Uterus (tissue), 4 donors: ENCODE measurements around the gene DPYSL5. TPM values are rescaled to one million over a fixed set of nuclear protein-coding genes. Genes with fewer than 3 reads are reported as not detected.

Experiments
- DNase-seq, 2 donors: peaks; one replicate each; pipeline ENCODE4 v3.0.0-alpha.2; 2019 to 2020
- H3K27ac ChIP-seq, 2 donors: fragments of 200-600 bp; sonication (generic); 1 replicate in 1 of 2; 2 replicates in 1 of 2; pipeline ENCODE4 v1.5.1; 2016 to 2018
- H3K27me3 ChIP-seq, 2 donors: fragments of 200-600 bp; sonication (generic); one replicate each; pipeline ENCODE4 v1.5.1; 2018 to 2019; ENCODE audit warnings: control low read depth in 1 of 2
- H3K36me3 ChIP-seq, 2 donors: fragments of 200-600 bp; sonication (generic); one replicate each; pipeline ENCODE4 v1.5.1; 2019; ENCODE audit warnings: control low read depth in 1 of 2
- H3K4me1 ChIP-seq, 2 donors: fragments of 200-600 bp; sonication (generic); one replicate each; pipeline ENCODE4 v1.5.1; 2018 to 2019; ENCODE audit warnings: control low read depth in 1 of 2
- H3K4me3 ChIP-seq, 2 donors: fragments of 200-600 bp; sonication (generic); 1 replicate in 1 of 2; 2 replicates in 1 of 2; pipeline ENCODE4 v1.5.1; 2018 to 2019; ENCODE audit warnings: mild to moderate bottlenecking in 1 of 2
- H3K9me3 ChIP-seq, 2 donors: fragments of 200-600 bp; sonication (generic); one replicate each; pipeline ENCODE4 v1.5.1; 2019; ENCODE audit warnings: control low read depth in 1 of 2
- POLR2A ChIP-seq, 2 donors: fragments of 450-650 bp; IDR thresholded peaks; one replicate each; pipeline ENCODE4 v1.6.1; 2016; ENCODE audit warnings: antibody characterized with exemption in 2 of 2, mild to moderate bottlenecking in 1 of 2, moderate library complexity in 1 of 2
- intact Hi-C: fragments of 100-400 bp; cut with DNase I; formaldehyde crosslinking; loops from one replicate; pipeline ENCODE4 v1.15.1; 2023; ENCODE audit warnings: low total_unique reads
- total RNA-seq, 4 donors: library from RNA; depleted of rRNA in 3 of 4; stranded (reverse); fragments of >200 nt in 3 of 4; gene quantifications; one replicate each; pipeline versions ENCODE4 v1.1.0 to v1.2.4, GENCODE V29; 2014 to 2023
- TF ChIP-seq, protein P1 (sequence below), 4 experiments: fragments of 200-600 bp in 2 of 4; fragments of 450-650 bp in 2 of 4; sonication (generic) in 2 of 4; IDR thresholded peaks; one replicate each; pipeline ENCODE4 v1.5.1; 2016 to 2019; ENCODE audit warnings: antibody characterized with exemption in 4 of 4, mild to moderate bottlenecking in 2 of 4, moderate library complexity in 1 of 4
- donor health status: DM: yes; HTN: yes; CAD: no.

The DPYSL5 gene
- total RNA-seq, 4 donors from 2014 or later: 1.8 TPM; not detected in 3

DNA sequence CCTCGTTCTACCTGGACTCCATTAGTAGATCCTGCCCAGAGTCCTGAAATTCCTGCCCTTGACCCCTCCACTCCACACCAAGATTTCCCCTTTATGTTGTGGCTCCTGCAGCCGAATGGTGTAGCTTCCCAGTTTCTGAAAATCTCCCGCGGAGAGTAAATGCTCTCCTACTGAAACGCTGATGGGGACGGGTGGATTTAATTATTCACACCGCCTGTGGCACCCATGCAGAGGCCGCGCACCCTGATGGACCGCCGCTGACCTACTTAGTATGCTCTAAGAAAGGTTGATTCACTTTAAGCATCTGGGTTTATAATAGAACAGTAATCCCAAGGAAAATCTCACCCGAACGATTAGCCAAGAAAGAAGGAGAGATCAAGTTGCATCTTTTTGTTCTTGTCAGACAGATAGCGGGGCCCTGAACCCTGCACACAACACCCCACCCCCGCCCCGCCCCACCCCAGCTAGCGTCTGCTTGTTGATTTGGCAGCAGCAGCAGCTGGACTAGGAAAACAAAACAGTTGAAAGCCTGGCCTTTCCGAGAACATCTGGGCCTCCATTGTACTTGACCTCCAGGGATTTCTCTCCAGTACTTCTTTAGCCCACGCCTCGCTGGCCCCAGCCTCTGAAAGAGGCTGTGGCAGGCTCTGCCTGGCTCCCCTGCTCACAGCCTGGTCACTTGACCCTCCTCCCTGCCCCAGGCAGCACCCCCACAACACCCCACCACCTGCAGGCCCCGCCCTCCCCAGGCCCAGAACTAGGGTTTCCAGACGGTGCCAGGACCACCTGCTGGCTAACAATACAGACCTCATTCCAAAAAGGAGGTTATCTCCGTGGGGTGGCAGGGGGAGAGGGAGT lies 53.6 kb downstream of the DPYSL5 start:
- Histone ChIP-seq H3K4me1 (no peaks in the 10 kb centered on the region), H3K36me3 (no peaks in the 10 kb centered on the region), H3K27me3 (no peaks in the 10 kb centered on the region), H3K27ac (no peak overlapping the region), H3K4me3 (no peak overlapping the region), H3K9me3 (no peaks in the 10 kb centered on the region)
- TF ChIP-seq, protein P1, sequence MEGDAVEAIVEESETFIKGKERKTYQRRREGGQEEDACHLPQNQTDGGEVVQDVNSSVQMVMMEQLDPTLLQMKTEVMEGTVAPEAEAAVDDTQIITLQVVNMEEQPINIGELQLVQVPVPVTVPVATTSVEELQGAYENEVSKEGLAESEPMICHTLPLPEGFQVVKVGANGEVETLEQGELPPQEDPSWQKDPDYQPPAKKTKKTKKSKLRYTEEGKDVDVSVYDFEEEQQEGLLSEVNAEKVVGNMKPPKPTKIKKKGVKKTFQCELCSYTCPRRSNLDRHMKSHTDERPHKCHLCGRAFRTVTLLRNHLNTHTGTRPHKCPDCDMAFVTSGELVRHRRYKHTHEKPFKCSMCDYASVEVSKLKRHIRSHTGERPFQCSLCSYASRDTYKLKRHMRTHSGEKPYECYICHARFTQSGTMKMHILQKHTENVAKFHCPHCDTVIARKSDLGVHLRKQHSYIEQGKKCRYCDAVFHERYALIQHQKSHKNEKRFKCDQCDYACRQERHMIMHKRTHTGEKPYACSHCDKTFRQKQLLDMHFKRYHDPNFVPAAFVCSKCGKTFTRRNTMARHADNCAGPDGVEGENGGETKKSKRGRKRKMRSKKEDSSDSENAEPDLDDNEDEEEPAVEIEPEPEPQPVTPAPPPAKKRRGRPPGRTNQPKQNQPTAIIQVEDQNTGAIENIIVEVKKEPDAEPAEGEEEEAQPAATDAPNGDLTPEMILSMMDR (IDR thresholded peaks at IDR 0.05): no peak
- no peak for TF ChIP-seq POLR2A (IDR thresholded peaks at IDR 0.05)
- DNase-seq: no peak
- intact Hi-C loops: no loop called here

DNA sequence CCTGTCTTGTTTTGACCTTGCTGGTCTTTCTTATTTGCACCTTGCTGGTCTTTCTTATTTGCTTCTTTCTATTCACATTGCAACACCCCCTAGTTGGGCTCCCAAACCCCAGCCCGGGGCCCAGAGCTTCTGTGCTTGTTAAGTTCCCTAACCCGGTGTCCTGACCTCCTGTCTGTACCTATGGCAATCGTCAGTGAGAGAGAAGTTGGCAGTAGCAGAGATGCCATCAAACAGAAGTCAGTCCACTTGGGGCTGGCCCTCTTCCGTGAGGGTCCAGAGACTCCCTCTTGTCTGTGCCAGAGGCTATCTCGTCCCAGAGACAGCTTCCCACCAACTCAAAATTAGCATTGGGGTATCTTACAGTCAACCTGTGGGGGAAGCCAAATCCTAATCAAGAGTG lies 55.7 kb downstream of the DPYSL5 start:
- DNase-seq: no peak
- H3K9me3 ChIP-seq: no peaks in the 10 kb centered on the region
- no peaks in the 10 kb centered on the region for H3K27me3 ChIP-seq
- no peak overlapping the region for H3K27ac ChIP-seq
- intact Hi-C loops: no loop called here
- no peak overlapping the region for H3K4me3 ChIP-seq
- no peak for TF ChIP-seq POLR2A (IDR thresholded peaks at IDR 0.05)
- TF ChIP-seq, protein P1 (IDR thresholded peaks at IDR 0.05): no peak
- no peaks in the 10 kb centered on the region for H3K4me1 ChIP-seq
- H3K36me3 ChIP-seq: no peaks in the 10 kb centered on the region

DNA sequence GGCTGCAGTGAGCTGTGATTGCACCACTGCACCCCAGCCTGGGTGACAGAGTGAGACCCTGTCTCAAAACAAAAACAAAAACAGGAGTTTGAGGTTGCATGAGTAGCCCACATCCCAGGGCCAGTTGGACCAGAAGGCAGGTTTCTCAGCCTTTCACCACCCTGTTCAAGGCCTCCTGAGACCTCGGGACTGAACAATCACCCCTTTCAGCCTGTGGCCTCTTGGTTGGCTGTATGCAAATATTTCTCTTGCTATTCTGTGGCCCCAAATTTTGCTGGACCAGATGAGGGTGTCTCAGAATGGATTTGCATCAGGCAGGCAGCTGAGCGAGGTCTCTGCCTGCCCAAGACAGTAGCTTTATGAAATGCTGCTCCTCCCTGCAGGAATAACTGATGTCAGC lies 56.9 kb downstream of the DPYSL5 start:
- intact Hi-C loops: no loop called here
- Histone ChIP-seq H3K36me3 (no peaks in the 10 kb centered on the region), H3K9me3 (no peaks in the 10 kb centered on the region), H3K4me1 (no peaks in the 10 kb centered on the region), H3K27ac (no peak overlapping the region), H3K27me3 (no peaks in the 10 kb centered on the region), H3K4me3 (no peak overlapping the region)
- TF ChIP-seq POLR2A (IDR thresholded peaks at IDR 0.05): no peak
- TF ChIP-seq, protein P1 (IDR thresholded peaks at IDR 0.05): no peak
- no peak for DNase-seq

DNA sequence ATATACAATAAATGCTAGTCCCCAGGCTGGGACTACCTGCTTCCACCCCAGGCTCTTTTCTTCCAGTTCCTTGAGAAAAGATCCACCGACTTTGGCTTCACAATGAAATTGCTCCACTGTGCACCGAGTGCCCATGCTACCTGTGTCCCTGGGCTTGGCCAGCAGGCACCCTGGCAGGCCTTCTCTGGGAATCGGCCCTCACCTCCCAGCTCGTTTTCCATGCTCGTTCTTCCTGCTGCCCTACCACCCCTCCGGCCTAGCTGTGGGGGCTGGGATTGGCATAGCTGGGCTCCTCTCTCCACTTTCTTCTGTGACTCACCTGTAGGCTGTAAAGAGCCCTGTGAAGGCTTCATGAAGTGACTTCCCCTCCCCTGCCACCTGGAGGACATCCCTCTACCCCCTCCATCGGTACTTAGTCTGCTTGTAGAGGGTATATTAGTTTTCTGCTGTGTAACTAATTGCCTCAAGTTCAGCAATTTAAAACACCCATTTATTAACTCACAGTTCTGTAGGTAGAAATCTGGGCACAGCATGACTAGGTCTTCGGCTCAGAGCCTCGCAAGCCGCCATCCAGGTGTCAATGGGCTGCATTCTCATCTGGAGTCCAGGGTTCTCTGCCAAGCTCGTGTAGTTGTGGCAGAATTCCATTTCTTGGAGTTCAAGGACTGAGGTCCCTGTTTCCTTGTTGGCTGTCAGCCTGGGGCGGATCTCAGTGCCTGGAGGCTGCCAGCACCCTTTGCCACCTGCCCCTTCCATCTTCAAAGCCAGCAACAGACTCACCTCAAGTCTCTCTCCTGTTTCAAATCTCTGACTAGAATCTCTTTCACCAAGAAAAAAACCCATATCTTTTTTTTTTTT lies 57.6 kb downstream of the DPYSL5 start:
- intact Hi-C loops: no loop called here
- H3K27me3 ChIP-seq: no peaks in the 10 kb centered on the region
- no peak overlapping the region for H3K27ac ChIP-seq
- no peak overlapping the region for H3K4me3 ChIP-seq
- no peaks in the 10 kb centered on the region for H3K9me3 ChIP-seq
- no peak for DNase-seq
- TF ChIP-seq, protein P1 (IDR thresholded peaks at IDR 0.05): no peak
- no peaks in the 10 kb centered on the region for H3K4me1 ChIP-seq
- no peaks in the 10 kb centered on the region for H3K36me3 ChIP-seq

DNA sequence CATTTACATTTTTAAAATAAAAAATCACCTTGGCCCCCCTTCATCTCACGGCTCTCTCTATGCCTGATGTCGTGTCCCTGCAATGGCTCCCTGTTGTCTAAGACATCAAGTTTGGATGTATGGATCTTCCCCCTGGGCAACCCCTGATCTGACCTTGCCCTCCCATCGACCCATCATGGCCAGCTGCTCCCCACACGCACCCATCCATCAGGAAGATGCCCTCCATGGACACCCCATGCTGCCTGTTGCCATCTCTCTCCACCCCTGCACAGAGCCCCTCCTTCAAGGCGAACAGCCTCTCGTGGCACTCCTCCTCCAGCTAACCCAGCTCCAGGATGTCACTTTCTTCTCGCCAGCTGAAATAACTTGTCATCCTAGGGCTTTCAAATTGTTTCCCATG lies 59.5 kb downstream of the DPYSL5 start:
- no peaks in the 10 kb centered on the region for H3K36me3 ChIP-seq
- intact Hi-C loops: no loop called here
- no peaks in the 10 kb centered on the region for H3K4me1 ChIP-seq
- TF ChIP-seq POLR2A (IDR thresholded peaks at IDR 0.05): no peak
- TF ChIP-seq, protein P1 (IDR thresholded peaks at IDR 0.05): no peak
- no peak overlapping the region for H3K27ac ChIP-seq
- no peak overlapping the region for H3K4me3 ChIP-seq
- H3K27me3 ChIP-seq: peaks cover 0 to 5% of the 10 kb centered on the region in 2 donors
- DNase-seq: no peak
- H3K9me3 ChIP-seq: no peaks in the 10 kb centered on the region
